ENCODE results near the gene GPATCH1. TPM values are rescaled to one million over a fixed set of nuclear protein-coding genes. Genes with fewer than 3 reads are reported as not detected.

Gene GPATCH1
- total and polyA plus RNA-seq, 10 of the 15 experiments (the other 5 are each of a cell fraction or from before 2014, with no cell fraction given) = 4.5 to 9.6 (median 7.2) TPM

DNA sequence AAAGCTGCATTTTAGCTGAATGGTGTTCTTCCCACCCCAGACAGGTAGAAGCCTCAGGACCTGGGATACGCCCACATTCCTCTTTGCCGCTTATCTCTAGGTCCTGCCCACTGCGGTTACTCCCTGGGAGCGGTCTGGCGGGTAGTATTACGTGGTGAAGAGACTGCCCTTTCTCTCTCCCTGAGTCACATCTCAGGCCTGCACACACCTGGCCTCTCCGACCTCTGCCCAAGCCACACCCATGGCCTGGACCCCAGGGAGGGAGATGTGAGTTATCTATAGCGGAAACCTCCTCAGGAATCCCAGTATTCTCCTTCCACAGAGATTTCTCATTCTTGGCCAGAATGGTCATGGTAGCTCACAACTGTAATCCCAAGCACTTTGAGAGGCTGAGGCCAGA is 33.6 kb upstream of the GPATCH1 start (continued):
- TF ChIP-seq, protein P1, sequence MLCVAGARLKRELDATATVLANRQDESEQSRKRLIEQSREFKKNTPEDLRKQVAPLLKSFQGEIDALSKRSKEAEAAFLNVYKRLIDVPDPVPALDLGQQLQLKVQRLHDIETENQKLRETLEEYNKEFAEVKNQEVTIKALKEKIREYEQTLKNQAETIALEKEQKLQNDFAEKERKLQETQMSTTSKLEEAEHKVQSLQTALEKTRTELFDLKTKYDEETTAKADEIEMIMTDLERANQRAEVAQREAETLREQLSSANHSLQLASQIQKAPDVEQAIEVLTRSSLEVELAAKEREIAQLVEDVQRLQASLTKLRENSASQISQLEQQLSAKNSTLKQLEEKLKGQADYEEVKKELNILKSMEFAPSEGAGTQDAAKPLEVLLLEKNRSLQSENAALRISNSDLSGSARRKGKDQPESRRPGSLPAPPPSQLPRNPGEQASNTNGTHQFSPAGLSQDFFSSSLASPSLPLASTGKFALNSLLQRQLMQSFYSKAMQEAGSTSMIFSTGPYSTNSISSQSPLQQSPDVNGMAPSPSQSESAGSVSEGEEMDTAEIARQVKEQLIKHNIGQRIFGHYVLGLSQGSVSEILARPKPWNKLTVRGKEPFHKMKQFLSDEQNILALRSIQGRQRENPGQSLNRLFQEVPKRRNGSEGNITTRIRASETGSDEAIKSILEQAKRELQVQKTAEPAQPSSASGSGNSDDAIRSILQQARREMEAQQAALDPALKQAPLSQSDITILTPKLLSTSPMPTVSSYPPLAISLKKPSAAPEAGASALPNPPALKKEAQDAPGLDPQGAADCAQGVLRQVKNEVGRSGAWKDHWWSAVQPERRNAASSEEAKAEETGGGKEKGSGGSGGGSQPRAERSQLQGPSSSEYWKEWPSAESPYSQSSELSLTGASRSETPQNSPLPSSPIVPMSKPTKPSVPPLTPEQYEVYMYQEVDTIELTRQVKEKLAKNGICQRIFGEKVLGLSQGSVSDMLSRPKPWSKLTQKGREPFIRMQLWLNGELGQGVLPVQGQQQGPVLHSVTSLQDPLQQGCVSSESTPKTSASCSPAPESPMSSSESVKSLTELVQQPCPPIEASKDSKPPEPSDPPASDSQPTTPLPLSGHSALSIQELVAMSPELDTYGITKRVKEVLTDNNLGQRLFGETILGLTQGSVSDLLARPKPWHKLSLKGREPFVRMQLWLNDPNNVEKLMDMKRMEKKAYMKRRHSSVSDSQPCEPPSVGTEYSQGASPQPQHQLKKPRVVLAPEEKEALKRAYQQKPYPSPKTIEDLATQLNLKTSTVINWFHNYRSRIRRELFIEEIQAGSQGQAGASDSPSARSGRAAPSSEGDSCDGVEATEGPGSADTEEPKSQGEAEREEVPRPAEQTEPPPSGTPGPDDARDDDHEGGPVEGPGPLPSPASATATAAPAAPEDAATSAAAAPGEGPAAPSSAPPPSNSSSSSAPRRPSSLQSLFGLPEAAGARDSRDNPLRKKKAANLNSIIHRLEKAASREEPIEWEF (IDR thresholded peaks at IDR 0.05; ENCODE audit: insufficient replicate concordance, low read depth, low read length) = no peak
- TF ChIP-seq RELA (IDR thresholded peaks at IDR 0.05; ENCODE audit: borderline replicate concordance, partially characterized antibody) = no peak

DNA sequence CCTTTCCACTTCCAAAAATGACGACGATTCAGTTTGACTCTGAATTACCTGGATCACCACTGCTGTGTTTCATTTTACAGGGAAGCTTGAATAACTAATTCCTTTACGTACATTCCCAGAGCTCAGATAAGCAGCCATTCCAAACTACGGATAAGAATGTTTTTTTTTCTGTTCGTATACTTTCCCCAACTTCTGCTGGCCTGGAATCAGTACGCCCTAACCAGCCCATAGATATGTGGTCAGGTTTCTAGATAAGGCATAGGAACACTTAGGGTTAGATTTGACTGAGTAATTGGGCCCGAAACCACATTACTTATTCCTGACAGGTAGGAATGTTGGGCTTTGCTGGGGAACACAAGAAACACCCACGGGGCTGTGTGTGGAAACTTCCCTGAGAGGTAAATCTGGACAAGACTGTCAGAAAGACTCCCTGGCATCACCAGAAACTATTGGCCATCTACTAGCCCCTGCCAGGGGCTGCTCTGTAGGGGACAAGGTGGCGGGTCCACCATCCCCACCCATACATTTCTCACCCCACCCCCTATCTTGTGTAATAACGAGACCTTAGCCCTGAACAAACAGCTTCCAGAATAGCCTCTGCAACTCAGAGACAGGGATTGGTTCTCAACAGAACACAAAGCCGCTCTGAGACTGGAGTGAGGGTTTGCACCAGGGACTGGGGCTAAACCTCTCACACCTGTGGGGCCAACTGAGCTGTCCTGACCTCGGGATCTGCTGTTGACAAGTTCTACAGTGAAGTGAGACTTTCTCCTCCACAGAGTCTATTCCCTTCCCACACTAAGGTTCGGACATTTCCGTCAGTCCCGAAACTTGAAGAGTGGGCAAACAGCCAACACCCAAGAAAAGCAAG is 31.9 kb upstream of the GPATCH1 start:
- RAD21 ChIA-PET (ENCODE audit: unreplicated experiment) = no interaction called here
- POLR2A ChIA-PET = interaction anchor here (0.6 kb wide), 1 partner anchor 72 kb away, joined by 5 read pairs; no protein-coding TSS in a partner anchor
- CTCF ChIA-PET = interaction anchor here (0.6 kb wide), 1 partner anchor 478 kb away, joined by 4 read pairs; no protein-coding TSS in a partner anchor
- Histone ChIP-seq H3K27me3 (replicated peaks in 1 of 2; ENCODE audit: control insufficient read depth in 2 of 2, insufficient read depth in 2 of 2, low read length in 1 of 2) (no peaks in the 10 kb centered on the region), H3K36me3 (ENCODE audit: control insufficient read depth in 2 of 2, insufficient read depth in 2 of 2, low read length in 1 of 2) (no peaks in the 10 kb centered on the region), H2AFZ (ENCODE audit: control insufficient read depth, low read depth, low read length) (no peak overlapping the region), H4K20me1 (ENCODE audit: control insufficient read depth, insufficient read depth) (no peaks in the 10 kb centered on the region), H3K4me2 (ENCODE audit: control insufficient read depth, insufficient read depth) (no peak overlapping the region), H3K4me1 (ENCODE audit: control insufficient read depth, insufficient read depth, low read length) (no peaks in the 10 kb centered on the region), H3K9ac (ENCODE audit: control insufficient read depth, insufficient read depth, low read length) (no peak overlapping the region), H3K4me3 (no peak overlapping the region), H3K79me2 (ENCODE audit: control insufficient read depth, insufficient read depth, low read length) (no peaks in the 10 kb centered on the region), H3K27ac (ENCODE audit: control insufficient read depth, insufficient read depth) (no peak overlapping the region), H3K9me3 (replicated peaks; ENCODE audit: control insufficient read depth, insufficient read depth, low read length) (no peaks in the 10 kb centered on the region)
- in situ Hi-C loops (cut with MboI) (no loop called here), intact Hi-C loops (cut with micrococcal nuclease; ENCODE audit: unreplicated experiment) (no loop called here)
- no TSS peak for BruUV-seq (replicated peaks)
- DNase-seq (ENCODE audit: low read depth, low spot score) (no peak), FAIRE-seq (no peak), ATAC-seq (no peak)
- SMC1A ChIA-PET (ENCODE audit: uncharacterized antibody, unreplicated experiment) = interaction anchor here (0.8 kb wide), 1 partner anchor 10 kb away, joined by 4 read pairs; no protein-coding TSS in a partner anchor
- 53% methylated on average over 14 of the region's 15 CpGs for WGBS (ENCODE audit: insufficient coverage, insufficient replicate concordance, low lambda C conversion rate, missing lambda C conversion rate)
- TF ChIP-seq HDAC2 (IDR thresholded peaks at IDR 0.05) = no peak
- TF ChIP-seq MTA2 (IDR thresholded peaks at IDR 0.05; ENCODE audit: low read depth) = no peak
- TF ChIP-seq TBL1XR1 (IDR thresholded peaks at IDR 0.05; ENCODE audit: low read depth, low read length) = no peak
- TF ChIP-seq CREM (IDR thresholded peaks at IDR 0.05; ENCODE audit: low read depth) = no peak
- no peak for TF ChIP-seq HCFC1 (IDR thresholded peaks at IDR 0.05; ENCODE audit: low read length)
- TF ChIP-seq ZNF274 (IDR thresholded peaks at IDR 0.05; ENCODE audit: insufficient read depth, insufficient read length) = no peak
- TF ChIP-seq NR2F1 (conservative IDR thresholded peaks at IDR 0.05) = no peak
- no peak for TF ChIP-seq POLR2A (IDR thresholded peaks at IDR 0.05; ENCODE audit: low read depth, low read length)
- TF ChIP-seq FOS (IDR thresholded peaks at IDR 0.05; ENCODE audit: borderline replicate concordance, extremely low read depth, insufficient read length) = no peak
- no peak for TF ChIP-seq KDM1A (IDR thresholded peaks at IDR 0.05; ENCODE audit: borderline replicate concordance)
- TF ChIP-seq BMI1 (IDR thresholded peaks at IDR 0.05; ENCODE audit: borderline replicate concordance) = no peak
- no peak for TF ChIP-seq ETV6 (conservative IDR thresholded peaks at IDR 0.05 in 1 of 2, IDR thresholded peaks at IDR 0.05 in 1 of 2; ENCODE audit: borderline replicate concordance in 1 of 2, low read depth in 1 of 2)
- no peak for TF ChIP-seq STAT1 (conservative IDR thresholded peaks at IDR 0.05)
- no peak for TF ChIP-seq ATF7 (IDR thresholded peaks at IDR 0.05; ENCODE audit: low read depth)
- TF ChIP-seq MYC (IDR thresholded peaks at IDR 0.05; ENCODE audit: insufficient read depth, insufficient read length, insufficient replicate concordance, low read length, severe bottlenecking) = no peak
